SK-N-MC (cell line): ENCODE measurements around the gene AOAH.

Source experiments
- EZH2 ChIP-seq: fragments of 200-600 bp; sonication (generic); IDR thresholded peaks from one replicate; pipeline ENCODE4 v1.6.1; 2017; ENCODE audit warnings: antibody characterized with exemption
- FOXP2 ChIP-seq: optimal IDR thresholded peaks from 2 replicates; pipeline ENCODE3; 2011; ENCODE audit warnings: mild to moderate bottlenecking, moderate library complexity; ENCODE audit not compliant: insufficient read depth; ENCODE audit errors: extremely low read length, control extremely low read depth
- POLR2AphosphoS5 ChIP-seq: IDR thresholded peaks from 2 replicates; pipeline ENCODE4 v1.6.1; 2012; ENCODE audit warnings: mild to moderate bottlenecking, low read depth, low read length, borderline replicate concordance

- TF ChIP-seq POLR2AphosphoS5: no peak
- no peak for TF ChIP-seq EZH2
- TF ChIP-seq FOXP2: no peak
Measured at GRCh38 chr7:36568452-36568849, 155.8 kb downstream of the AOAH start.
